NCI-H128 (cell line): ENCODE measurements around the gene AMIGO3.
"Not testable (repeated sequence)": the region's sequence is repeated elsewhere in the genome, so short reads cannot be mapped to it uniquely, and the experiment has no call there.

Experiments used
- DNase-seq: peaks from one replicate; lab custom pipeline; 2025; ENCODE audit not compliant: unreplicated experiment; lab: John Stamatoyannopoulos, UW

Gene AMIGO3

GRCh38 chr3:49689908-49690624 is 29.4 kb downstream of the AMIGO3 start:
- DNase-seq = not testable (repeated sequence)

GRCh38 chr3:49689046-49689907 is 30.2 kb downstream of the AMIGO3 start, which contains the start of the genes MST1 and RNF123:
Gene MST1 (minus strand): TSS chr3:49689474. CDS start chr3:49688691, 783 bp downstream.
Gene RNF123 (plus strand): TSS chr3:49689557. CDS start chr3:49691166, 1,609 bp downstream.
- no peak for DNase-seq

GRCh38 chr3:49688338-49689045 is 31.0 kb downstream of the AMIGO3 start:
- not testable (repeated sequence) for DNase-seq

- DNase-seq = not testable (repeated sequence)
These were observed 32.1 kb downstream of the AMIGO3 start for GRCh38 chr3:49687424-49687795.

- DNase-seq = not testable (repeated sequence)
These were observed 32.6 kb downstream of the AMIGO3 start for GRCh38 chr3:49686769-49687423.

- not testable (repeated sequence) for DNase-seq
These were observed 33.1 kb downstream of the AMIGO3 start for GRCh38 chr3:49686346-49686745.

- not testable (repeated sequence) for DNase-seq
These were observed 33.6 kb downstream of the AMIGO3 start for GRCh38 chr3:49685846-49686245.

- DNase-seq = not testable (repeated sequence)
These were observed 34.4 kb downstream of the AMIGO3 start for GRCh38 chr3:49685103-49685502.

GRCh38 chr3:49684453-49684852 is 35.0 kb downstream of the AMIGO3 start:
- DNase-seq = not testable (repeated sequence)

GRCh38 chr3:49683162-49683561 is 36.3 kb downstream of the AMIGO3 start:
- DNase-seq = no peak

GRCh38 chr3:49681543-49681942 is 37.9 kb downstream of the AMIGO3 start:
- DNase-seq = no peak

- no peak for DNase-seq
These were observed 38.3 kb downstream of the AMIGO3 start for GRCh38 chr3:49681232-49681522.

- no peak for DNase-seq
These were observed 38.8 kb downstream of the AMIGO3 start for GRCh38 chr3:49680493-49681231.

GRCh38 chr3:49675912-49676311 is 43.6 kb downstream of the AMIGO3 start:
- no peak for DNase-seq

GRCh38 chr3:49674497-49674983 is 44.9 kb downstream of the AMIGO3 start:
- DNase-seq = no peak

GRCh38 chr3:49673715-49674496 is 45.6 kb downstream of the AMIGO3 start, which contains the start of gene APEH:
Gene APEH (plus strand): TSS chr3:49674351. CDS start chr3:49674402, 51 bp downstream.
- no peak for DNase-seq

- DNase-seq = no peak
These were observed 46.3 kb downstream of the AMIGO3 start for GRCh38 chr3:49673121-49673714.

GRCh38 chr3:49671291-49672288 is 47.9 kb downstream of the AMIGO3 start:
- DNase-seq = no peak
